CD4-positive, alpha-beta T cell treated with Interleukin-17A for 1 hour (primary cell): ENCODE data around the gene MYRFL.

Source experiments
- DNase-seq: peaks from one replicate; pipeline ENCODE4 v3.0.0-alpha.2; 2020

Gene MYRFL

GRCh38 chr12:69935651-69936100, 110.6 kb downstream of the MYRFL start:
- DNase-seq = no peak

- no peak for DNase-seq
These were observed 111.2 kb downstream of the MYRFL start for GRCh38 chr12:69936214-69936731.

- DNase-seq = no peak
These were observed 111.7 kb downstream of the MYRFL start for GRCh38 chr12:69936766-69937165.

DNA sequence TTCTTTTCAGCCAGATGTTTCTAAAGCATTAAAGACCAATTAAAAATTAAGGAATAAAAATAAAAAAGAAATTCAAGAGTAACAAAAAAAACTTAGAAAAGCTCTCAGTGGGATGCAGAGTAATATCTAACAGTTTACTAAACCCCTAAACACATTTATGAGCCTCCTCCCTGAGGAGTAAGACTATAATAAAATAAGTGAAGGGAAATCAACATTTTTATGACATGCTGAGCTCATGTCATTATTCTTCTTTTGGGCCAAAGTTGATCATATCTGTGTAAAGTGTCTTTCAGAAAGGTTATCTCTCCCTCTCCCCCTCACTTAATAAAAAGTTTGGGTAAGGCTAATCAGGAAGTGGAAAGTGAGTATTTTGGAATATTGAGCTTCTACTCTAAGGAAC, 122.1 kb downstream of the MYRFL start:
- DNase-seq = no peak

- DNase-seq = no peak
These were observed 122.9 kb downstream of the MYRFL start for GRCh38 chr12:69947897-69948296.

- DNase-seq = no peak
These were observed 123.8 kb downstream of the MYRFL start for GRCh38 chr12:69948851-69949250.

GRCh38 chr12:69949311-69950002, 124.4 kb downstream of the MYRFL start:
- DNase-seq = no peak

GRCh38 chr12:69951108-69951507, 126.1 kb downstream of the MYRFL start:
- no peak for DNase-seq

GRCh38 chr12:69952890-69953289, 127.9 kb downstream of the MYRFL start:
- DNase-seq = no peak

GRCh38 chr12:69961246-69961645, 136.2 kb downstream of the MYRFL start:
- DNase-seq = no peak

- no peak for DNase-seq
These were observed 141.4 kb downstream of the MYRFL start for GRCh38 chr12:69966409-69966808.

DNA sequence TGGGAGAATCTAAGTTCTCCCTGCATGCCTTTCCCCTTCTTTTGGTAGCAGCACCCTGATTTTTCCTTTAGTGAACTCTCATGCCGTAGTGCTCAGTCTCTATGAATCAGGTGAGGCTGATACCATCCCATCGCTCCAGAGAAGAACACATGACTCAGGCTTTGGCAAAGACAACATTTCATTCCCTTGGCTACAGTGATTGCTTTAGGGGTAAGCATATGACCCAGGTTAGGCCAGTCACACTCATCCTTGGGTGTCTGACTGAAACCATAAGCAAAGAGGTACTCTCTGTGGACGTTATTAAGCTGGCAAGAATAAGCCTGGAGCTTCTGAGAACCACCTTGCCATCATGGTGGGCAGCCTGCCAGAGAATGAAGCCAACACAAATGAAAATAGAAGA, 141.8 kb downstream of the MYRFL start:
- no peak for DNase-seq

GRCh38 chr12:69969011-69969410, 144.0 kb downstream of the MYRFL start:
- no peak for DNase-seq

- no peak for DNase-seq
These were observed 147.1 kb downstream of the MYRFL start for GRCh38 chr12:69972136-69972535.

- DNase-seq = no peak
These were observed 153.0 kb downstream of the MYRFL start for GRCh38 chr12:69978020-69978419.

DNA sequence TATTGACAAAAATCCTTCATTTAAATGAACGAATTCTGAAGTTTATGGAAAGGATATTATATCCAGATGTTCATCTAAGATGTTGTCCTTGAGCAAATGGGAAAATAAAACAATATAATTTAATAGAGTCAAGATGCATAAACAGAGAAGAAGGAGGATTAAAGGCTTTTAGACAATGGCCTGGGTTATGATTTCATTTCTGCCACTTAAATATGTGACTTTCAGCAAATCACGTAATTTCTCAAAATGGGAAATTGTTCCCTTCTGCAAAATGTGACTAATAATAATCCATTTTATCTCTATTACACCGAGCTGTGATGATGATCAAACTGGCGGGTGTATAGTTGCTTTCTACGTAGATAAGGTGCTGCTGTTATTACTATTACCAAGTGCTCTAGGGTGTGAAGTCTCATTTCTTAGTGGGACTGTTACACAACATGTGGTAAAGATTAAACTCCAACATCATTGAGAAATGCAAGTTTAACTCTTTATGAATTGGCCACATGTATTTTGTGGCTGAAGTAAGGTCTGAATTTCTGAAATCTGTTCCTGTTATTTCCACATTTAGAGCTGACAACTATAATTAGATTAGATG, 157.0 kb downstream of the MYRFL start:
- no peak for DNase-seq

DNA sequence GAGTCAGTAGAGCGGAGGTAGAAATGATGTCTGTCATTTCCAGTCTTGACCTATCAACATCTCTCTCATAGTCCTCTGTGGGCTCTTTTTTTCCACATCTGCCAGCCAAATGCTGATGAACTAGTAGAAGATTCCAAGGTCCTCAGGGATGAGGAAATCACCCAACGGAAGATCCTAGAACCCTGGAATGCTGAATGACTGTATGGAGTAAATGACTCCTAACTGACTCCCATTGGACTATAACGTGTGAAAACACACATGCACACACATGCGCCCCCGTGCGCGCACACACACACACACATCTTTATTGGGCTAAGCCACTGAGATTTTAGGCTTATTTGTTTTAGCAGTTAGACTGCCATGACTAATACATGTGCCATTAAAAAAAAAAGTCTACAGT, 159.2 kb downstream of the MYRFL start:
- no peak for DNase-seq

DNA sequence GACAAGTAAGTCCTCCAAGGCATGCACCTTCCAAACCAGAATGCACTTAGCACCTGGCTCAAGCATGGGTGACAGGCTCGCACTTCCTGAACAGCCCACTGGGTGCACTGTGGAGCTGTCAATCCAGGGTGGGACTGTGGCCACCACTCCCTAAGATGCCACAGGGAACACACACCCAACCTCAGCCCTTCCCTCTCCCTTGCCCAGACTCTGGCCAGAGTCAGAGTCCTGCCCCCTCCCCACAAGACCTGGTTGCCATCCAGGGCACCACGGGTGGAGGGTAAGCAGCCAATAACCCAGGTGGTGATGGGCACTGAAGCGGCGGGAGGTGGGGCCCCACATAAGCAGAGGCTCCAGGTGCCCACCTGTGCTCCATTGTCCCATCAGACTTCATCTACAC, 160.6 kb downstream of the MYRFL start:
- no peak for DNase-seq

GRCh38 chr12:69986114-69986513, 161.1 kb downstream of the MYRFL start:
- DNase-seq = no peak

DNA sequence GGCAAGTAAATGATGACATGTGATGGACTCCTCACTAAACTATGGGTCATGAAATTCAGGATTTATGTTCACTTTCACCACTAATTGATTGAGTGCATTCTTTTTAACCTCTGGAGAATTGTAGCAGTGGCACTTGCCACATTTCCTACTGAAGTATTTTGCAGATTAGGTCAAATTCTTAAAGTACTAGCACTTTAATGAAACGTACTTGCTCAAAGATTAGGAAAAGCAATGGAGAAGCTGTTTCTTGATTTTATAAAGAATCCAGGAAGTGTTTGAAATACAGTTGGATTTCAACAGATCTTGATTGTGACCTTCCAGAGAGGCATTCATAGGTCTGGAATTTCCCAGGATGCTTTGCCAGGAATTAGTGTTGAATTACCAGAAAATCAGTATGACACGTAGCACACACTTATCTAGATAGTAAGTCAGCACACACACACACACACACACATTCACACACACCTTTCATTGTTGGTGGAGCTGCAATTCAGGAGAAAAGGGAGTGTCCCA, 162.6 kb downstream of the MYRFL start:
- DNase-seq = no peak

GRCh38 chr12:69988481-69989321, 163.7 kb downstream of the MYRFL start:
- DNase-seq = no peak

DNA sequence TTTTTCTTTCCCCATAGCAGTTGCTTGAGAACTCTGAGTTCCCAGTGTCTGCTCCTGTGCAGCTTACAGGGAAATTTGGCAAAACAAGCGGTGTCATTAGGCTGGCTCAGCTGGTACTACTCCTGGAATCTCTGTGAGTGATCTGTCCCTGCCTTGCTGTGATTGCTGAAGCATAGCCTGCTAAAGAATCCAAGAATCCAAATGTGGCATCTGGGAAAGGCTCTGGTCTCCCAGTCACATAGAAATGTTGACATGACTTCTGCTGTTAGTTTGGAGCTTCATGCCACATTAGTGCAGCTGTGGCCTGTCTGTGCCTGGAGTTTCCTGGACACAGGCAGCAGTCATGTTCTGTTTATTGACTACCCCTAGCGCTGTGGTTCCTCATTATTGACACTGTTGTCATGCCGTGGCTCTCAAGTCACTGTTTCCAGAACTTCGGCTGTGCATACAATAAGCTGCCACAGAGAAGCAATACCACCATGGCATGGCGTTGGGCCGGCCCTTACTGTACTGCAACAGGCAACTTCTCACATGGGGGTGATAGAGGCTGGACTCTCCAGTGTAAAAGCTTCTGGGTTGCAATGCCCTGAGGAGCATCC, 166.8 kb downstream of the MYRFL start:
- DNase-seq = no peak

DNA sequence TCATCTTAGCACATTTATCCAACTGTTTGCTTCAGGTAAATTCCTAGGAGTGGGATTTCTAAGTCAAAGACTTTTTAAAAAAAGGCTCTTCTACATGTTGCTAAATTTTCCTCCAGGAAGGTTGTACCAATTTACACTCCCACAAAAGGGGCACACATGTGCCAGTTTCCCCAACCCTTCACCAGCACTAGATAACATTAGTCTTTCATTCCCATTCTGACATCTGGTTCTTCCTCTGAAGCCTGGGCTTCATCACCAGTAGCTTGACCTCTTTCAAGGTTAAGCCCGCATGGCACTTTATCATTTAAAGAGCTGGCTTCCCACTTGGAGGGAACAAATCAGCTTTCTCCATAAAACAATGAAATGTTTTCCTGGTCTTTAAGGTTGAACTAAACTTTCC, 168.4 kb downstream of the MYRFL start:
- no peak for DNase-seq
